ENCODE results near the gene HIC1.

HIC1 gene

GRCh38 chr17:2025622-2026309 lies 29.1 kb upstream of the HIC1 start:
- no peak for DNase-seq (ENCODE audit: low spot score)

GRCh38 chr17:2027528-2028233 lies 27.2 kb upstream of the HIC1 start:
- no peak for DNase-seq (ENCODE audit: low spot score)

- no peak for DNase-seq (ENCODE audit: low spot score)
Measured at GRCh38 chr17:2028234-2028614, 26.7 kb upstream of the HIC1 start.

- no peak for DNase-seq (ENCODE audit: low spot score)
Measured at GRCh38 chr17:2028737-2029136, 26.2 kb upstream of the HIC1 start.

GRCh38 chr17:2029911-2030778 lies 24.8 kb upstream of the HIC1 start, which contains the start of gene DPH1:
Gene DPH1 (plus strand): TSS chr17:2030153. CDS start chr17:2030170, 17 bp downstream.
- DNase-seq (ENCODE audit: low spot score) = peak; percentile 87

- no peak for DNase-seq (ENCODE audit: low spot score)
Measured at GRCh38 chr17:2030779-2031163, 24.1 kb upstream of the HIC1 start.

- DNase-seq (ENCODE audit: low spot score) = no peak
Measured at GRCh38 chr17:2033153-2033552, 21.8 kb upstream of the HIC1 start.

GRCh38 chr17:2034157-2034556 lies 20.7 kb upstream of the HIC1 start:
- no peak for DNase-seq (ENCODE audit: low spot score)

GRCh38 chr17:2034806-2035540 lies 19.9 kb upstream of the HIC1 start:
- no peak for DNase-seq (ENCODE audit: low spot score)

GRCh38 chr17:2035541-2036488 lies 19.1 kb upstream of the HIC1 start:
- DNase-seq (ENCODE audit: low spot score) = no peak

GRCh38 chr17:2037155-2037554 lies 17.7 kb upstream of the HIC1 start:
- no peak for DNase-seq (ENCODE audit: low spot score)

- no peak for DNase-seq (ENCODE audit: low spot score)
Measured at GRCh38 chr17:2040219-2040827, 14.6 kb upstream of the HIC1 start.

- no peak for DNase-seq (ENCODE audit: low spot score)
Measured at GRCh38 chr17:2040942-2041560, 13.9 kb upstream of the HIC1 start.

GRCh38 chr17:2041561-2042389 lies 13.1 kb upstream of the HIC1 start, which contains the start of gene OVCA2:
Gene OVCA2 (plus strand): TSS chr17:2042022. CDS start chr17:2042048, 26 bp downstream.
- peak; percentile 97 for DNase-seq (ENCODE audit: low spot score)

- no peak for DNase-seq (ENCODE audit: low spot score)
Measured at GRCh38 chr17:2042390-2042847, 12.5 kb upstream of the HIC1 start.

GRCh38 chr17:2042933-2043332 lies 12.0 kb upstream of the HIC1 start:
- no peak for DNase-seq (ENCODE audit: low spot score)

GRCh38 chr17:2043785-2044184 lies 11.1 kb upstream of the HIC1 start:
- no peak for DNase-seq (ENCODE audit: low spot score)

GRCh38 chr17:2044263-2044894 lies 10.5 kb upstream of the HIC1 start:
- DNase-seq (ENCODE audit: low spot score) = no peak
